CD4-positive, alpha-beta T cell (primary cell): ENCODE results near the gene SLC25A26. TPM values are rescaled to one million over a fixed set of nuclear protein-coding genes. Genes with fewer than 3 reads are reported as not detected.
A peak's percentile ranks its signal among the peaks of the same experiment; 100 is the strongest.

ENCODE experiments used
- ATAC-seq: fragments of 200-7000 bp; cut with Tn5 transposase; one replicate; pipeline ENCODE4 v1.10.0; 2022; ENCODE audit warnings: mild to moderate bottlenecking; ENCODE audit not compliant: poor library complexity
- CTCF ChIA-PET: fragments of 350-600 bp; sonication (Branson Sonifier 250); formaldehyde crosslinking; loops from one replicate; lab custom pipeline; 2021; ENCODE audit warnings: antibody characterized with exemption, inconsistent platforms; lab: Charles Lee
- POLR2A ChIA-PET: fragments of 350-600 bp; sonication (Branson Sonifier 250); formaldehyde crosslinking; loops from one replicate; lab custom pipeline; 2021; ENCODE audit warnings: antibody characterized with exemption, inconsistent platforms; lab: Charles Lee
- DNase-seq, 14 experiments: peaks; one replicate each; pipeline ENCODE4 v3.0.0-alpha.2; 2013 to 2020; ENCODE audit warnings: mixed read lengths in 2 of 14
- H3K27ac ChIP-seq, 2 donors: one replicate each; pipeline versions ENCODE4 v1.5.1 to v1.7.0; 2013; ENCODE audit warnings: low read length in 2 of 2, low read depth in 1 of 2, mild to moderate bottlenecking in 1 of 2
- H3K27me3 ChIP-seq, 2 experiments: 1 replicate in 1 of 2; 2 replicates in 1 of 2; pipeline versions ENCODE4 v1.6.1 to v1.7.0; 2013; ENCODE audit warnings: low read length in 2 of 2, control low read depth in 1 of 2, mild to moderate bottlenecking in 1 of 2, moderate library complexity in 1 of 2; ENCODE audit not compliant: insufficient read depth in 2 of 2, control insufficient read depth in 1 of 2
- H3K36me3 ChIP-seq: one replicate; pipeline ENCODE4 v1.6.1; 2013; ENCODE audit warnings: low read length, control low read depth; ENCODE audit not compliant: insufficient read depth
- H3K4me1 ChIP-seq: one replicate; pipeline ENCODE4 v1.6.1; 2013; ENCODE audit warnings: low read length, control low read depth; ENCODE audit not compliant: insufficient read depth
- H3K4me3 ChIP-seq: one replicate; pipeline ENCODE4 v1.5.1; 2013; ENCODE audit warnings: mild to moderate bottlenecking, low read length, moderate library complexity
- H3K9me3 ChIP-seq, 2 experiments: 1 replicate in 1 of 2; 2 replicates in 1 of 2; pipeline versions ENCODE4 v1.6.1 to v1.7.0; 2013; ENCODE audit warnings: low read length in 2 of 2, mild to moderate bottlenecking in 2 of 2, control low read depth in 1 of 2, moderate library complexity in 1 of 2; ENCODE audit not compliant: control insufficient read depth in 1 of 2, insufficient read depth in 1 of 2
- H3K27ac Mint-ChIP-seq: one replicate; pipeline ENCODE4 v1.8.0; 2020; ENCODE audit warnings: mixed read lengths
- H3K27me3 Mint-ChIP-seq: one replicate; pipeline ENCODE4 v1.8.0; 2021; ENCODE audit warnings: mixed read lengths
- H3K36me3 Mint-ChIP-seq: one replicate; pipeline ENCODE4 v1.8.0; 2021; ENCODE audit warnings: low read depth, mixed read lengths
- H3K4me1 Mint-ChIP-seq: one replicate; pipeline ENCODE4 v1.8.0; 2021; ENCODE audit warnings: low read depth, mixed read lengths
- H3K4me3 Mint-ChIP-seq: one replicate; pipeline ENCODE4 v1.8.0; 2020; ENCODE audit warnings: mild to moderate bottlenecking, mixed read lengths
- H3K9me3 Mint-ChIP-seq: one replicate; pipeline ENCODE4 v1.8.0; 2020; ENCODE audit warnings: mixed read lengths
- intact Hi-C, 2 experiments: fragments of 100-400 bp; cut with DNase I in 1 of 2; cut with micrococcal nuclease in 1 of 2; formaldehyde crosslinking; loops; one replicate each; pipeline versions ENCODE4 v1.15.1 to v1.9.0; 2023 to 2025; cut with DNase I, micrococcal nuclease
- total RNA-seq, 174 experiments: library from RNA in 2 of 174; stranded (reverse) in 2 of 174; gene quantifications; one replicate each; pipeline ENCODE4 v1.2.3 and lab custom pipeline; 2021 to 2026
- TF ChIP-seq, protein P1 (sequence below): fragments of 200-600 bp; IDR thresholded peaks from one replicate; pipeline ENCODE4 v1.8.0; 2022; ENCODE audit warnings: antibody characterized with exemption, mild to moderate bottlenecking

SLC25A26 gene
- total RNA-seq, 2 experiments from 2014 or later = 26.9 to 30.2 TPM

DNA sequence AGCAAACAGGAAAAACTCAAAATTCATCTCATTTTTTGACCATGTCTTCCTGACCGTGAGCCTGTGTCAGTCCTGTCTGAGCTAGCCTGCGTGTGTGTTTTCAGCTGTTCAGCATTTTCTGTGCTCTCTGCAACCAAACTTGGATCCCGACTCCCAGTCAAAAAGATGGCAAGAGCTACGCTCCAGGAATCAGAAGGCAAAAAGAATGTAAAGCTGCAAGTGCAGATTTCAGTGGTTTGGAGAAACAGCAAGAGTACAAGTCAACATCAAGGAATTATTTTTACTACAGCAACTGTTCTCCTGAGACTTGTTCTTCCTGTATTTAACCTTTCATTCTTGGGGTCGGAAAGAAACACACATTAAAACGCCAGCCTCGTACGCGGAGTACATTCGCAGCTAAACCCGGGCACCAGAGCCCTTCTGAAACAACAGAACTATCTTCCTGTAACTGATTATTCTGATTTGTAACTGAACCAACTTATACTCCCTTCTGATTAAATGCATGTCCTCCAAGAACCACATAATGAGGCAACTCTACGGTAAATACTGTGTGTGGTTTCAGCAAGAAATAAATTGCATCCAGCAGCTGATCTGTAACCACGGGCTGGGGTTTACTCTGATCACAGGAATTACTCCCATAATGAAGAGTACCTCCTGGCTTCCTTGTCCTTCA lies 172.7 kb downstream of the SLC25A26 start:
- peak overlapping the region; percentile 95 for H3K27ac Mint-ChIP-seq
- DNase-seq (peak in 1 of 14 experiments; percentile 25), ATAC-seq (peak; percentile 69)
- no peaks in the 10 kb centered on the region for H3K9me3 ChIP-seq
- H3K36me3 Mint-ChIP-seq = peaks cover 93% of the 10 kb centered on the region
- intact Hi-C loops = no loop called here
- H3K4me3 Mint-ChIP-seq = peak overlapping the region; percentile 82
- H3K27ac ChIP-seq = peak overlapping the region; percentile 51 to 74
- H3K9me3 Mint-ChIP-seq = peaks cover 2% of the 10 kb centered on the region
- no peaks in the 10 kb centered on the region for H3K27me3 ChIP-seq
- peaks cover 60% of the 10 kb centered on the region for H3K4me1 Mint-ChIP-seq
- CTCF ChIA-PET = interaction anchor here (0.8 to 2.9 kb wide), 3 partner anchors 15 to 140 kb away, joined by 3 to 11 read pairs (median 5); no protein-coding TSS in a partner anchor
- POLR2A ChIA-PET = interaction anchor here (0.7 to 1.8 kb wide), 4 partner anchors 10 to 399 kb away, joined by 3 to 6 read pairs (median 4); no protein-coding TSS in a partner anchor
- H3K27me3 Mint-ChIP-seq = no peaks in the 10 kb centered on the region
- H3K4me1 ChIP-seq = peaks cover 31% of the 10 kb centered on the region
- peaks cover 38% of the 10 kb centered on the region for H3K36me3 ChIP-seq
- TF ChIP-seq, protein P1, sequence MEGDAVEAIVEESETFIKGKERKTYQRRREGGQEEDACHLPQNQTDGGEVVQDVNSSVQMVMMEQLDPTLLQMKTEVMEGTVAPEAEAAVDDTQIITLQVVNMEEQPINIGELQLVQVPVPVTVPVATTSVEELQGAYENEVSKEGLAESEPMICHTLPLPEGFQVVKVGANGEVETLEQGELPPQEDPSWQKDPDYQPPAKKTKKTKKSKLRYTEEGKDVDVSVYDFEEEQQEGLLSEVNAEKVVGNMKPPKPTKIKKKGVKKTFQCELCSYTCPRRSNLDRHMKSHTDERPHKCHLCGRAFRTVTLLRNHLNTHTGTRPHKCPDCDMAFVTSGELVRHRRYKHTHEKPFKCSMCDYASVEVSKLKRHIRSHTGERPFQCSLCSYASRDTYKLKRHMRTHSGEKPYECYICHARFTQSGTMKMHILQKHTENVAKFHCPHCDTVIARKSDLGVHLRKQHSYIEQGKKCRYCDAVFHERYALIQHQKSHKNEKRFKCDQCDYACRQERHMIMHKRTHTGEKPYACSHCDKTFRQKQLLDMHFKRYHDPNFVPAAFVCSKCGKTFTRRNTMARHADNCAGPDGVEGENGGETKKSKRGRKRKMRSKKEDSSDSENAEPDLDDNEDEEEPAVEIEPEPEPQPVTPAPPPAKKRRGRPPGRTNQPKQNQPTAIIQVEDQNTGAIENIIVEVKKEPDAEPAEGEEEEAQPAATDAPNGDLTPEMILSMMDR = no peak
- H3K4me3 ChIP-seq = peak overlapping the region; percentile 58

DNA sequence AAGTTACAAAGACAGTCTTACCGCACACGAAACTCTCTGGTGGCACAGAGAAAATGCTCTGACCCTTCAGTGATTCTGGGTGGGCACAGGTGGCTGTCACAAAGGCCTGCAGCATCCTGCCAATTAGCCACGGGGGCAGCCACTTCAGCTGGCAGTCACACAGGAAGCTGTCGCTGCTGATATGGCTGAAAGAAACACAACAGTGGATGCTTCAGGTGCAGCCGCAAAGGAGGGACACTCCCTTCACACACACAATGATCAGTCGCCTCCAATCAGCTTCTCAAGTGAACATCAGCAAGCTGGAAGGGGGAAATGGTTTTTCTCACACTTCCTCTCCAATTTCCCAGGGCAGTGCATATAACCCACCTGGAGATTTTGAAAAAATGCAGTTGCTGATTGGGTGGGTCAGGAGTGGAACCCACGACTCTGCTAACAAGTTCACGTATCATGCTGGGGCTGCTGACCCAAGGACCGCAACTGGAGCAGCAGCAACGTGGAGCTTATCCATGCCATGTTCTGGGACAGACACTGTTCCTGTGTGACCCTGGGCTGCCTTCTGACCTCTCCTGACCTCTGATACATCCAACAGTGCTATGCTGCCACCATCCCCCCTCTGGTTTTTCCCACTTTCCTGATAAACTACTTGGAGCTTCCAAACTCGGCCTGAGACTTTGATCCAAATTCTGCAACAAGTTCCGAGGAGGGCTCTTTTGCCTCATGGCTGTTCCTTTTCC lies 173.4 kb downstream of the SLC25A26 start:
- TF ChIP-seq, protein P1 = no peak
- Histone ChIP-seq H3K27me3 (no peaks in the 10 kb centered on the region), H3K4me1 (peaks cover 31% of the 10 kb centered on the region), H3K4me3 (peak overlapping the region; percentile 58), H3K36me3 (peaks cover 45% of the 10 kb centered on the region), H3K9me3 (no peaks in the 10 kb centered on the region), H3K27ac (peak overlapping the region in 1 of 2 donors; percentile 74)
- H3K4me3 Mint-ChIP-seq = peak overlapping the region; percentile 82
- H3K36me3 Mint-ChIP-seq = peaks cover 93% of the 10 kb centered on the region
- ATAC-seq (peak; percentile 95), DNase-seq (peak; percentile 43 to 89 (median 54))
- peak overlapping the region; percentile 95 for H3K27ac Mint-ChIP-seq
- H3K27me3 Mint-ChIP-seq = no peaks in the 10 kb centered on the region
- H3K9me3 Mint-ChIP-seq = peaks cover 2% of the 10 kb centered on the region
- ChIA-PET CTCF (interaction anchor here (1.8 to 2.9 kb wide), 2 partner anchors 16 to 140 kb away, joined by 5 to 11 read pairs; no protein-coding TSS in a partner anchor), POLR2A (interaction anchor here (0.7 to 1.8 kb wide), 6 partner anchors 11 to 107 kb away, joined by 3 to 6 read pairs (median 4); partner anchors contain the start of gene LRIG1)
- intact Hi-C loops = no loop called here
- peaks cover 60% of the 10 kb centered on the region for H3K4me1 Mint-ChIP-seq

DNA sequence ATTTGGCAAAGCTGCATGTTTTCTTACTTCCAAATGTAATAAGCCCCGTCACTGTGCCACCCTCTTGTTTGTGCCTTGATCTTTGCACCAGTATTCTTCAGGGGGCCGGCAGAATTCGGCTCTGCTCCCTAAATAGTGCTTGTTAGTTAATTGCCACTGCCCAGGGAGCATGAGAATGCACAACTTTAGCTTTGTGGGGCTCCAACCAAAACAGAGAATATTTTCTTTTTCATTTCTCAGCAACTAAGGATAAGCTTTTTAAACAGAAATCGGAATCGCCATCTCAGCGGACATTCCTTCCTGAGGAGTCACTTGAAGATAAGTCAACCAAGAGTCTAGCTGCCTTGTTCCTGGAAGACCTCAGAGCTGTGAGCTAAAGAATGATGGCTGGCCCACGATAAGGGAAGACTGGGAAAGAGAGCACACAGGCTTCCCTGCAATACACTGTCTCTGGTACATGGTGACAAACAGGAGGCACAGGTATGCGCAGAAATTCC lies 174.0 kb downstream of the SLC25A26 start:
- Histone ChIP-seq H3K27ac (peak overlapping the region in 1 of 2 donors; percentile 74), H3K36me3 (peaks cover 45% of the 10 kb centered on the region), H3K4me1 (peaks cover 31% of the 10 kb centered on the region), H3K9me3 (no peaks in the 10 kb centered on the region), H3K27me3 (no peaks in the 10 kb centered on the region), H3K4me3 (no peak overlapping the region)
- no peaks in the 10 kb centered on the region for H3K27me3 Mint-ChIP-seq
- no peak for ATAC-seq
- H3K4me1 Mint-ChIP-seq = peaks cover 55% of the 10 kb centered on the region
- H3K36me3 Mint-ChIP-seq = peaks cover 87% of the 10 kb centered on the region
- TF ChIP-seq, protein P1 = no peak
- H3K9me3 Mint-ChIP-seq = no peaks in the 10 kb centered on the region
- H3K4me3 Mint-ChIP-seq = peak overlapping the region; percentile 30
- CTCF ChIA-PET = interaction anchor here (1.8 to 2.9 kb wide), 2 partner anchors 17 to 141 kb away, joined by 5 to 11 read pairs; no protein-coding TSS in a partner anchor
- DNase-seq = peak in 1 of 14 experiments; percentile 6
- POLR2A ChIA-PET = interaction anchor here (0.7 to 1.8 kb wide), 4 partner anchors 17 to 106 kb away, joined by 3 to 6 read pairs (median 4); partner anchors contain the start of gene LRIG1
- H3K27ac Mint-ChIP-seq = peak overlapping the region; percentile 95
- intact Hi-C loops = no loop called here
